Right ventricle myocardium superior (tissue), 1 donor: ENCODE measurements around the gene ARFRP1. TPM values are rescaled to one million over a fixed set of nuclear protein-coding genes. Genes with fewer than 3 reads are reported as not detected.

Experiments used
- ATAC-seq: fragments of 200-7000 bp; cut with Tn5 transposase; one replicate; pipeline ENCODE4 v1.9.1; 2020; ENCODE audit warnings: mild to moderate bottlenecking; ENCODE audit not compliant: poor library complexity
- DNase-seq: peaks from one replicate; pipeline ENCODE4 v3.0.0-alpha.2; 2020
- intact Hi-C: fragments of 100-400 bp; cut with DNase I; formaldehyde crosslinking; loops from one replicate; pipeline ENCODE4 v1.11.2; 2022
- total RNA-seq: library from RNA; stranded (reverse); fragmentation: NEBNext Ultra II Directional; extraction: Animal tissue kit (Norgen Biotek cat#: 25700); gene quantifications from one replicate; pipeline ENCODE4 v1.2.1, GENCODE V29; 2021
- donor health status: DM: no; HTN: yes; CAD: no; lungs with severe emphysema.

The ARFRP1 gene
- total RNA-seq, 1 donor from 2014 or later = 32.2 TPM

GRCh38 chr20:63696306-63696627 lies 11.5 kb downstream of the ARFRP1 start:
- ATAC-seq (peak; percentile 23), DNase-seq (peak; percentile 40)
- intact Hi-C loops = no loop called here

GRCh38 chr20:63695424-63696305 lies 12.1 kb downstream of the ARFRP1 start:
- ATAC-seq (peak; percentile 74), DNase-seq (peak; percentile 88)
- intact Hi-C loops = no loop called here

GRCh38 chr20:63694584-63695423 lies 13.0 kb downstream of the ARFRP1 start:
- DNase-seq = peak; percentile 37
- ATAC-seq = no peak
- intact Hi-C loops = no loop called here

- peak; percentile 22 for DNase-seq
- ATAC-seq = no peak
- intact Hi-C loops = no loop called here
Observed at GRCh38 chr20:63693733-63694583, 13.8 kb downstream of the ARFRP1 start.

GRCh38 chr20:63693083-63693732 lies 14.6 kb downstream of the ARFRP1 start:
- intact Hi-C loops = no loop called here
- ATAC-seq (no peak), DNase-seq (peak; percentile 36)

- intact Hi-C loops = no loop called here
- ATAC-seq (no peak), DNase-seq (peak; percentile 46)
Observed at GRCh38 chr20:63692436-63693082, 15.2 kb downstream of the ARFRP1 start.

- peak; percentile 32 for DNase-seq
- intact Hi-C loops = no loop called here
- ATAC-seq = no peak
Observed at GRCh38 chr20:63691711-63692435, 15.9 kb downstream of the ARFRP1 start.

DNA sequence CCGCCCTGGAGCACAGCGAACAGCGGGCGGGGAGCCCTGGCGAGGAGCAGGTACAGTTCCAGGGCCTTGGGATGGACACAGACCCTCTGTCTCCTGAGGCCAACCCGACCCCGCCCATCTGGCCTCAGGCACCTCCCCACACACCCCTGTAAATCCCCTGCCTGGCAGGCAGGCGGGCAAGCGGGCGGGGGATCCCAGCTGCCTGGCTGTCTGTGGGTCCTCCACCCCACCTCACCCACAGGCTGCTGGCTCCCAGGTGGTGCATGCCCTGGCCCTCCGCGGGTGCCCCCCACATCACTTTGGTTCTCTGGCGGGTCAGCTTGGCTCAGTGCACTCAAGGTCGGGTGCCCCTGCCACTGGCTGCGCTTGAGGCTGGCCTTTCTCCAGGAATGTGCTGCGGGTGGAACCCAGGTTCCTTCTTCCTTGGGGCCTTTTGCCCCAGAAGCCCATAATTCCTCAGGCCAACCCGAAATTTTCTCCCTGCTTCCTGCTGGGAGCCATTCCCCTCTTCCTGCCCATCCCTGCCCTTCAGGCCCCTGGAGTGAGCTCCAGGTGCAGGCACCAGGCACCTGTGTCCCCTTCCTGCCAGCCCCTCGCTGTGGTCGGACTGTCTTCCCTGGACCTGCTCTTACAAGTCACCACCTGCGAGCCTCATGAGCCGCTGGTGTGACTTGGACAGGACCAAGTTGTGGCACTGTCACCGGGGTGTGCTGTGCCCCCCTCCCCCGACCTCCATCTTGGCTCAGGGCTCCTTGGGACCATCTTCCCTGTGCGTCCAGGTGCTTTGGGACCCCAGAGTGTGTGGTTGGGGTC lies 16.7 kb downstream of the ARFRP1 start:
- ATAC-seq = no peak
- peak; percentile 40 for DNase-seq
- intact Hi-C loops = no loop called here

GRCh38 chr20:63690003-63690897 lies 17.5 kb downstream of the ARFRP1 start:
- intact Hi-C loops = no loop called here
- ATAC-seq (no peak), DNase-seq (no peak)

- intact Hi-C loops = no loop called here
- no peak for DNase-seq
- no peak for ATAC-seq
Observed at GRCh38 chr20:63689046-63690002, 18.5 kb downstream of the ARFRP1 start.

DNA sequence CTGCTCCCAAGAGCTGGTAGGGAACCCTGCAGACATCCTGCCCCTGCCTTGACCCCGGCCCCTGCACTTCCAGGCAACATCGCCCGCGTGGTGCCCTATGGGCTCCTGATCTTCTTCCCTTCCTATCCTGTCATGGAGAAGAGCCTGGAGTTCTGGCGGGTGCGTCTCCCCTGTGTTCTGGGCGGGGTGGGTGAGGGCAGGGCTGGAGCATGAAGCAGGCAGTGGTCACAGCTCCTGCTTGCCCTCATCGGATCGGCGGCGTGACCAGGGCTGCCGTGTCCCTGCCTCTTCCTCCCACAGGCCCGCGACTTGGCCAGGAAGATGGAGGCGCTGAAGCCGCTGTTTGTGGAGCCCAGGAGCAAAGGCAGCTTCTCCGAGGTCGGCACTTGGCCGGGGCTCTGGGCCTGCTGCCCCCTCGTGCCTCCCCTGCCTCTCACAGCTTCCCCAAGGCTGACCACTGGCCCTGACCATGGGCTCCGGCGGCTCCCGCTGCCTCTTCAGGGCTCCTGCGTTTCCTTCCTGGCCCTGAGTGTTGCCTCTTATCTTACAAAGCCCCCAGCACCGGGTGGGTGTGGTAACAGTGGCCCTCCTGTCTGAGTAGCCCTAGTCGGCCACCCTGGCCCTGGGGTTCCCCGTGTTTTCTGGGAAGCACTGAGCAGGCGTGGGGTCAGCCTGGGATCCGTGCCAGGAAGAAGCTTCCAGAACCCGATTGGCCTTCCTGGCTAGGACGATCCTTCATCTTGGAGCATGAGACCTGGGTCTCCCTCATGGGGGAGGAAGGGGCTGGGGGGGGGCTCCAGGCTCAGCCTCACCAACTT lies 19.3 kb downstream of the ARFRP1 start:
- intact Hi-C loops = no loop called here
- ATAC-seq (no peak), DNase-seq (no peak)

- ATAC-seq (no peak), DNase-seq (no peak)
- intact Hi-C loops = no loop called here
Observed at GRCh38 chr20:63687419-63688178, 20.2 kb downstream of the ARFRP1 start.
